ENCODE measurements around the gene GPR137C.

Gene GPR137C

GRCh38 chr14:52640137-52640536 is 87.5 kb downstream of the GPR137C start:
- Mint-ChIP-seq H3K4me3 (no peak overlapping the region), H3K4me1 (no peaks in the 10 kb centered on the region), H3K36me3 (ENCODE audit: low read depth) (peaks cover 26% of the 10 kb centered on the region), H3K27me3 (ENCODE audit: low read depth) (no peaks in the 10 kb centered on the region), H3K27ac (no peak overlapping the region), H3K9me3 (peaks cover 6% of the 10 kb centered on the region)
- no peak for TF ChIP-seq CTCF (IDR thresholded peaks at IDR 0.05; ENCODE audit: unreplicated experiment in 3 of 3)

- no peaks in the 10 kb centered on the region for H3K4me1 Mint-ChIP-seq
- no peak for TF ChIP-seq CTCF (IDR thresholded peaks at IDR 0.05; ENCODE audit: unreplicated experiment in 3 of 3)
These were observed 89.1 kb downstream of the GPR137C start for GRCh38 chr14:52641745-52642144.

GRCh38 chr14:52649511-52649910 is 96.9 kb downstream of the GPR137C start:
- Mint-ChIP-seq H3K27ac (no peak overlapping the region), H3K27me3 (ENCODE audit: low read depth) (no peaks in the 10 kb centered on the region), H3K36me3 (ENCODE audit: low read depth) (peaks cover 26% of the 10 kb centered on the region), H3K4me3 (no peak overlapping the region), H3K9me3 (no peaks in the 10 kb centered on the region), H3K4me1 (no peaks in the 10 kb centered on the region)
- no peak for TF ChIP-seq CTCF (IDR thresholded peaks at IDR 0.05; ENCODE audit: unreplicated experiment in 3 of 3)

More at GRCh38 chr14:52641745-52642144, 89.1 kb downstream of the GPR137C start:
- peaks cover 6% of the 10 kb centered on the region for H3K9me3 Mint-ChIP-seq
- H3K36me3 Mint-ChIP-seq (ENCODE audit: low read depth): peaks cover 34% of the 10 kb centered on the region
- H3K27me3 Mint-ChIP-seq (ENCODE audit: low read depth): no peaks in the 10 kb centered on the region
- H3K4me3 Mint-ChIP-seq: no peak overlapping the region
- H3K27ac Mint-ChIP-seq: no peak overlapping the region

- no peak for TF ChIP-seq CTCF (IDR thresholded peaks at IDR 0.05; ENCODE audit: unreplicated experiment in 3 of 3)
- Mint-ChIP-seq H3K36me3 (ENCODE audit: low read depth) (peaks cover 26% of the 10 kb centered on the region), H3K27me3 (ENCODE audit: low read depth) (no peaks in the 10 kb centered on the region), H3K9me3 (no peaks in the 10 kb centered on the region), H3K4me3 (no peak overlapping the region), H3K27ac (no peak overlapping the region), H3K4me1 (no peaks in the 10 kb centered on the region)
These were observed 98.1 kb downstream of the GPR137C start for GRCh38 chr14:52650774-52651173.

- H3K9me3 Mint-ChIP-seq: no peaks in the 10 kb centered on the region
- peaks cover 16% of the 10 kb centered on the region for H3K36me3 Mint-ChIP-seq (ENCODE audit: low read depth)
- no peak overlapping the region for H3K27ac Mint-ChIP-seq
- H3K27me3 Mint-ChIP-seq (ENCODE audit: low read depth): no peaks in the 10 kb centered on the region
- no peaks in the 10 kb centered on the region for H3K4me1 Mint-ChIP-seq
- H3K4me3 Mint-ChIP-seq: no peak overlapping the region
- TF ChIP-seq CTCF (IDR thresholded peaks at IDR 0.05; ENCODE audit: unreplicated experiment in 3 of 3): no peak
These were observed 104.3 kb downstream of the GPR137C start for GRCh38 chr14:52656905-52657304.

- Mint-ChIP-seq H3K36me3 (ENCODE audit: low read depth) (peaks cover 19% of the 10 kb centered on the region), H3K27me3 (ENCODE audit: low read depth) (no peaks in the 10 kb centered on the region), H3K9me3 (no peaks in the 10 kb centered on the region), H3K27ac (no peak overlapping the region), H3K4me1 (no peaks in the 10 kb centered on the region), H3K4me3 (no peak overlapping the region)
- no peak for TF ChIP-seq CTCF (IDR thresholded peaks at IDR 0.05; ENCODE audit: unreplicated experiment in 3 of 3)
These were observed 107.7 kb downstream of the GPR137C start for GRCh38 chr14:52660325-52660724.
